RWPE2 (cell line): ENCODE measurements around the gene NOC2L.

Experiments
- ATAC-seq: fragments of 200-7000 bp; cut with Tn5 transposase; 3 replicates; pipeline ENCODE4 v1.9.1; 2021; ENCODE audit warnings: low read depth
- DNase-seq: peaks from one replicate; pipeline ENCODE4 v3.0.0-alpha.2; 2020; ENCODE audit warnings: low spot score
- H3K27ac ChIP-seq: fragments of 450-650 bp; 2 replicates; pipeline ENCODE4 v1.5.1; 2017; ENCODE audit warnings: mild to moderate bottlenecking; ENCODE audit not compliant: poor library complexity, severe bottlenecking
- H3K27me3 ChIP-seq: fragments of 250-450 bp; sonication (Bioruptor Pico); 2 replicates; pipeline ENCODE4 v1.5.1; 2021; ENCODE audit warnings: mild to moderate bottlenecking, moderate library complexity; ENCODE audit not compliant: insufficient read depth, poor library complexity, severe bottlenecking
- H3K36me3 ChIP-seq: fragments of 250-450 bp; sonication (Bioruptor Pico); 2 replicates; pipeline ENCODE4 v1.5.1; 2020; ENCODE audit warnings: low read depth, mild to moderate bottlenecking, moderate library complexity
- H3K4me1 ChIP-seq: fragments of 250-450 bp; sonication (Bioruptor Pico); 2 replicates; pipeline ENCODE4 v1.5.1; 2021; ENCODE audit warnings: mild to moderate bottlenecking, moderate library complexity; ENCODE audit not compliant: insufficient read depth, poor library complexity, severe bottlenecking
- H3K4me3 ChIP-seq: fragments of 250-450 bp; sonication (Bioruptor Pico); 2 replicates; pipeline ENCODE4 v1.5.1; 2021; ENCODE audit warnings: mild to moderate bottlenecking, moderate library complexity; ENCODE audit not compliant: severe bottlenecking
- H3K9me3 ChIP-seq: fragments of 250-450 bp; sonication (Bioruptor Pico); 2 replicates; pipeline ENCODE4 v1.5.1; 2021; ENCODE audit warnings: mild to moderate bottlenecking, moderate library complexity; ENCODE audit not compliant: severe bottlenecking
- CTCF ChIP-seq: fragments of 450-650 bp; IDR thresholded peaks from one replicate; pipeline ENCODE4 v1.5.1; 2017; ENCODE audit warnings: mild to moderate bottlenecking, moderate library complexity; ENCODE audit not compliant: poor library complexity, severe bottlenecking

NOC2L gene

GRCh38 chr1:970973-971730, 12.1 kb upstream of the NOC2L start:
- H3K36me3 ChIP-seq: no peaks in the 10 kb centered on the region
- no peak for DNase-seq
- no peaks in the 10 kb centered on the region for H3K4me1 ChIP-seq
- no peak overlapping the region for H3K4me3 ChIP-seq
- H3K27ac ChIP-seq: no peak overlapping the region
- no peak for ATAC-seq
- no peak for TF ChIP-seq CTCF
- H3K27me3 ChIP-seq: no peaks in the 10 kb centered on the region
- no peaks in the 10 kb centered on the region for H3K9me3 ChIP-seq

- no peak for ATAC-seq
- no peaks in the 10 kb centered on the region for H3K4me1 ChIP-seq
These were observed 11.4 kb upstream of the NOC2L start for GRCh38 chr1:970242-970972.

GRCh38 chr1:969260-969855, 10.3 kb upstream of the NOC2L start:
- H3K4me1 ChIP-seq: no peaks in the 10 kb centered on the region
- peaks cover 4% of the 10 kb centered on the region; the same call in 1 of the 2 replicates for H3K36me3 ChIP-seq
- no peak for ATAC-seq
- no peak overlapping the region for H3K4me3 ChIP-seq
- H3K9me3 ChIP-seq: no peaks in the 10 kb centered on the region
- TF ChIP-seq CTCF: no peak
- no peaks in the 10 kb centered on the region for H3K27me3 ChIP-seq
- H3K27ac ChIP-seq: no peak overlapping the region
- DNase-seq: no peak

More at GRCh38 chr1:970242-970972, 11.4 kb upstream of the NOC2L start:
- Histone ChIP-seq H3K27ac (no peak overlapping the region), H3K9me3 (no peaks in the 10 kb centered on the region), H3K27me3 (no peaks in the 10 kb centered on the region), H3K36me3 (peaks cover under 1% of the 10 kb centered on the region; the same call in 1 of the 2 replicates), H3K4me3 (no peak overlapping the region)
- no peak for TF ChIP-seq CTCF
- DNase-seq: no peak

- Histone ChIP-seq H3K27me3 (no peaks in the 10 kb centered on the region), H3K27ac (peak overlapping the region; percentile 89)
- TF ChIP-seq CTCF: no peak
These were observed 8.6 kb upstream of the NOC2L start for GRCh38 chr1:967466-968343.

More at GRCh38 chr1:967466-968343, 8.6 kb upstream of the NOC2L start:
- ATAC-seq: no peak
- H3K9me3 ChIP-seq: no peaks in the 10 kb centered on the region
- peaks cover 11% of the 10 kb centered on the region for H3K36me3 ChIP-seq
- no peaks in the 10 kb centered on the region for H3K4me1 ChIP-seq
- DNase-seq: no peak
- H3K4me3 ChIP-seq: no peak overlapping the region
